ENCODE results near the gene LDB2. TPM values are rescaled to one million over a fixed set of nuclear protein-coding genes. Genes with fewer than 3 reads are reported as not detected.

LDB2 gene
- total RNA-seq, 4 donors from 2014 or later, result 7.0 to 26.4 (median 18.1) TPM

- no peaks in the 10 kb centered on the region for H3K27me3 ChIP-seq
- no peak overlapping the region for H3K27ac ChIP-seq
- H3K36me3 ChIP-seq, result no peaks in the 10 kb centered on the region
- intact Hi-C loops (cut with DNase I; ENCODE audit: low total_unique reads) (no loop called here), in situ Hi-C loops (cut with MboI; ENCODE audit: low sequenced_read_pairs in 4 of 4) (no loop called here)
- TF ChIP-seq, protein P1, sequence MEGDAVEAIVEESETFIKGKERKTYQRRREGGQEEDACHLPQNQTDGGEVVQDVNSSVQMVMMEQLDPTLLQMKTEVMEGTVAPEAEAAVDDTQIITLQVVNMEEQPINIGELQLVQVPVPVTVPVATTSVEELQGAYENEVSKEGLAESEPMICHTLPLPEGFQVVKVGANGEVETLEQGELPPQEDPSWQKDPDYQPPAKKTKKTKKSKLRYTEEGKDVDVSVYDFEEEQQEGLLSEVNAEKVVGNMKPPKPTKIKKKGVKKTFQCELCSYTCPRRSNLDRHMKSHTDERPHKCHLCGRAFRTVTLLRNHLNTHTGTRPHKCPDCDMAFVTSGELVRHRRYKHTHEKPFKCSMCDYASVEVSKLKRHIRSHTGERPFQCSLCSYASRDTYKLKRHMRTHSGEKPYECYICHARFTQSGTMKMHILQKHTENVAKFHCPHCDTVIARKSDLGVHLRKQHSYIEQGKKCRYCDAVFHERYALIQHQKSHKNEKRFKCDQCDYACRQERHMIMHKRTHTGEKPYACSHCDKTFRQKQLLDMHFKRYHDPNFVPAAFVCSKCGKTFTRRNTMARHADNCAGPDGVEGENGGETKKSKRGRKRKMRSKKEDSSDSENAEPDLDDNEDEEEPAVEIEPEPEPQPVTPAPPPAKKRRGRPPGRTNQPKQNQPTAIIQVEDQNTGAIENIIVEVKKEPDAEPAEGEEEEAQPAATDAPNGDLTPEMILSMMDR (IDR thresholded peaks at IDR 0.05 in 4 of 5, conservative IDR thresholded peaks at IDR 0.05 in 1 of 5), result no peak
- no peak for TF ChIP-seq POLR2A (IDR thresholded peaks at IDR 0.05)
- H3K9me3 ChIP-seq, result no peaks in the 10 kb centered on the region
- H3K4me3 ChIP-seq, result no peak overlapping the region
- ATAC-seq, result no peak
- no peaks in the 10 kb centered on the region for H3K4me1 ChIP-seq
- no peak for DNase-seq
These were observed 109.6 kb downstream of the LDB2 start for GRCh38 chr4:16788868-16789267.

DNA sequence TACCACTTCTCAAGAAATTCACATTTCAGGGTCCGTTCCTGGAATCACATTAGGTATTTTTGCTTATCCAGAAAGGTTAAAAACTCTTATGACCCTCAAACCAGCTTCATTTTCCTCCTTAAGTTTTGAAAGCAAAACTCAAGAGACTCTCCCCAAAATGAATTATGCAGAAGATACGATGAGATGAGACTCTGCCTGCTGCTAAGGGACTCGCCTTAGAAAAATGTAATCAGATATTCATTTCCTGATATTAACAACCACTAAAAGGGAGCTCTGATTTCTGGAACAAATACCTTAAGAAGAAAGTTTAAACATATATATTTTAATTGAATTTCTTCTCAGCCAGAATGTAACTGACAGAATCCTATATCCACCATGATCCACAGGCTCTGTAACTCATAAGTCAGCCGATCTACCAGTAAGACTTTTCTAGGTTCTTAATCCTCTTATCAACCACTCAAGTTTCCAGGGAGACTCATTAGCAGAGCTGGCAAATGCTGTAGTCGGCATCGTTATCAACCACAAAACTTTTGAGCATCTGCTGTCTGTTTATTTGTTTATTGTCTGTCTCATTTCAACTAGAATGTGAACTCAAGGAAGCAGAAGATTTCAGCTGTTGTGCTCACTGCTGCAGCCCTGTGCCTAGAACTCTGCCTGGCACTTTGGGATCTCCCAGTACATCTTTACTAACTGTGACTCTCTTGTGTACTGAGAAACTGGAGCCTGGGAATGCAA is 112.5 kb downstream of the LDB2 start:
- in situ Hi-C loops (cut with MboI; ENCODE audit: low sequenced_read_pairs in 4 of 4), result no loop called here

DNA sequence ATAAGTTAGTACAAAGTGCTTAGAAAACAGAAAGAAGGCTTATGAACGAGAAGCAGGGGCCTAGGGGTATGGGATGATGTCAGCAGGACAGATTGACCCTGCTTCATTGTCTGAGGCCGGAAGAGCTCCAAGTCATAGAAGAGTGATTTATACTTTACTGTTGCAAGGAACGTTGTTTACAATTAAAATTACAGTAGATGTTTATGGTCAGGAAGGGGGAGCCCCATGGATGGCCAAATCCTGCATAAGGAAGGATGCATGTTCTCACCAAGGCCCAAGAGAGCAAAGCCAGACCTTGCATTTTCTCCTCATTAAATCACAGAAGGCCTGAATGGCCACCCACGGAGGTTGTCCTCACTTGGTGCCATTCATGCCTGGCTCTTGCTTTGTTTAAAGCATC is 115.3 kb downstream of the LDB2 start:
- ATAC-seq (no peak), DNase-seq (no peak)
- Histone ChIP-seq H3K27ac (no peak overlapping the region), H3K36me3 (no peaks in the 10 kb centered on the region), H3K4me1 (no peaks in the 10 kb centered on the region), H3K27me3 (no peaks in the 10 kb centered on the region), H3K4me3 (no peak overlapping the region), H3K9me3 (no peaks in the 10 kb centered on the region)
- in situ Hi-C loops (cut with MboI; ENCODE audit: low sequenced_read_pairs in 4 of 4), result no loop called here
- intact Hi-C loops (cut with DNase I; ENCODE audit: low total_unique reads), result no loop called here
- TF ChIP-seq, protein P1 (IDR thresholded peaks at IDR 0.05 in 4 of 5, conservative IDR thresholded peaks at IDR 0.05 in 1 of 5), result no peak
- TF ChIP-seq POLR2A (IDR thresholded peaks at IDR 0.05), result no peak

More for the DNA sequence above, 112.5 kb downstream of the LDB2 start:
- Histone ChIP-seq H3K4me1 (no peaks in the 10 kb centered on the region), H3K36me3 (no peaks in the 10 kb centered on the region), H3K4me3 (no peak overlapping the region), H3K9me3 (no peaks in the 10 kb centered on the region), H3K27me3 (no peaks in the 10 kb centered on the region), H3K27ac (no peak overlapping the region)
- intact Hi-C loops (cut with DNase I; ENCODE audit: low total_unique reads), result no loop called here
- no peak for ATAC-seq
- no peak for DNase-seq
- no peak for TF ChIP-seq POLR2A (IDR thresholded peaks at IDR 0.05)
- TF ChIP-seq, protein P1 (IDR thresholded peaks at IDR 0.05 in 4 of 5, conservative IDR thresholded peaks at IDR 0.05 in 1 of 5), result no peak

DNA sequence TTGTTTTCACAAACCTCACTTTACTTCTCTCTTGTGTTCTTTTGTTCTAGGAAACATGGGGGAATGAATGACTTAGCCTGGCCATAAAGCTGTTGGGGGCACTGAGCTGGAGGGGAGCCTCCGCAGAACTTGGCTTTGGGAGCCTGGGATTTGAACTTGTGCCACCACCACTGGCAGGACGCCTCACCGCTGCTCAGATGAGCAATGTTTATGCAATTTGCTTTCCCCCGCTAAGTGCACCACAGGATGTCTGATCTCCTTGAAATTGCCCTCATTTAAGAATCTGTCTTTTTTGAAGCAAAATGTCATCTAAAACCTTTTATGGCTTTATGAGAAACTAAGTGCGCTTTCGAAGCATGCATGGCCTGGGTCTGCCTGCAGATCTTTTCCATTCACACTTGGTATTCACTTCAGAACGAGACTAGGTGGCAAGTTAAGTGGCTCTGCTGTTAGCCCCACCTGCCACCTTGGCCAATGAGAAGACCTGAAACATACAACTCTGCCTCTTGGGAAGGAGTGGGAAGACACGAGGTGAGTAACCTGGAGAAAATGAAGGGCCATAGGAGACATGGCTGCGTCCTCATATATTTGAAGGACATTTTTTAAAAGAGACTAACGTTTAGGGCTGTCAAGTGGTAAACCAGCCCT is 119.3 kb downstream of the LDB2 start:
- H3K27ac ChIP-seq, result no peak overlapping the region
- H3K9me3 ChIP-seq, result no peaks in the 10 kb centered on the region
- no peak overlapping the region for H3K4me3 ChIP-seq
- no peak for TF ChIP-seq POLR2A (IDR thresholded peaks at IDR 0.05)
- TF ChIP-seq, protein P1 (IDR thresholded peaks at IDR 0.05 in 4 of 5, conservative IDR thresholded peaks at IDR 0.05 in 1 of 5), result no peak
- no peaks in the 10 kb centered on the region for H3K36me3 ChIP-seq
- no peaks in the 10 kb centered on the region for H3K27me3 ChIP-seq
- no peaks in the 10 kb centered on the region for H3K4me1 ChIP-seq
- intact Hi-C loops (cut with DNase I; ENCODE audit: low total_unique reads) (no loop called here), in situ Hi-C loops (cut with MboI; ENCODE audit: low sequenced_read_pairs in 4 of 4) (no loop called here)
- no peak for DNase-seq
- no peak for ATAC-seq
